GM12878 (cell line): ENCODE data around the gene MPRIP.

Experiments used
- CTCF ChIP-seq, 3 experiments: IDR thresholded peaks in 2 of 3; conservative IDR thresholded peaks in 1 of 3; 2 replicates each; pipeline ENCODE4 v1.5.1; 2011; ENCODE audit warnings: low read depth in 3 of 3, low read length in 3 of 3, mild to moderate bottlenecking in 3 of 3, control low read depth in 2 of 3, moderate library complexity in 2 of 3, inconsistent platforms in 1 of 3, mixed read lengths in 1 of 3; ENCODE audit not compliant: control insufficient read depth in 2 of 3, insufficient read depth in 1 of 3; ENCODE audit errors: extremely low read depth in 1 of 3
- JUND ChIP-seq: IDR thresholded peaks from 2 replicates; pipeline ENCODE4 v1.6.1; 2012; ENCODE audit warnings: low read depth, mild to moderate bottlenecking, low read length, improper control_type of control experiment, moderate library complexity
- POLR2A ChIP-seq: IDR thresholded peaks from 2 replicates; pipeline ENCODE4 v1.6.1; 2011; ENCODE audit warnings: low read depth, mild to moderate bottlenecking, low read length
- SIN3A ChIP-seq: IDR thresholded peaks from 2 replicates; pipeline ENCODE4 v1.6.1; 2012; ENCODE audit warnings: low read depth, low read length, improper control_type of control experiment
- SP1 ChIP-seq: IDR thresholded peaks from one replicate; pipeline ENCODE4 v1.6.1; 2011; ENCODE audit warnings: low read depth, low read length
- SPI1 ChIP-seq: IDR thresholded peaks from 2 replicates; pipeline ENCODE4 v1.6.1; 2011; ENCODE audit warnings: low read depth, mild to moderate bottlenecking, low read length, moderate library complexity, borderline replicate concordance; ENCODE audit not compliant: insufficient read depth
- TAF1 ChIP-seq: IDR thresholded peaks from 2 replicates; pipeline ENCODE4 v1.6.1; 2011; ENCODE audit warnings: mild to moderate bottlenecking, low read depth, low read length, borderline replicate concordance
- TF ChIP-seq, protein P1 (sequence below): IDR thresholded peaks from 2 replicates; pipeline ENCODE4 v1.6.1; 2012; ENCODE audit warnings: low read depth, low read length, improper control_type of control experiment
- TF ChIP-seq, protein P2 (sequence below): IDR thresholded peaks from 2 replicates; pipeline ENCODE4 v1.6.1; 2012; ENCODE audit warnings: low read depth, low read length, improper control_type of control experiment

- TF ChIP-seq JUND = no peak
- no peak for TF ChIP-seq CTCF (IDR thresholded peaks at IDR 0.05 in 2 of 3, conservative IDR thresholded peaks at IDR 0.05 in 1 of 3; ENCODE audit: control insufficient read depth in 2 of 3, extremely low read depth in 1 of 3, insufficient read depth in 1 of 3, low read depth in 3 of 3, low read length in 3 of 3)
- TF ChIP-seq SIN3A = no peak
- TF ChIP-seq SPI1 = no peak
- TF ChIP-seq POLR2A = no peak
- no peak for TF ChIP-seq TAF1
- TF ChIP-seq, protein P1, sequence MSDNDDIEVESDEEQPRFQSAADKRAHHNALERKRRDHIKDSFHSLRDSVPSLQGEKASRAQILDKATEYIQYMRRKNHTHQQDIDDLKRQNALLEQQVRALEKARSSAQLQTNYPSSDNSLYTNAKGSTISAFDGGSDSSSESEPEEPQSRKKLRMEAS = no peak
- TF ChIP-seq SP1 = no peak
- TF ChIP-seq, protein P2, sequence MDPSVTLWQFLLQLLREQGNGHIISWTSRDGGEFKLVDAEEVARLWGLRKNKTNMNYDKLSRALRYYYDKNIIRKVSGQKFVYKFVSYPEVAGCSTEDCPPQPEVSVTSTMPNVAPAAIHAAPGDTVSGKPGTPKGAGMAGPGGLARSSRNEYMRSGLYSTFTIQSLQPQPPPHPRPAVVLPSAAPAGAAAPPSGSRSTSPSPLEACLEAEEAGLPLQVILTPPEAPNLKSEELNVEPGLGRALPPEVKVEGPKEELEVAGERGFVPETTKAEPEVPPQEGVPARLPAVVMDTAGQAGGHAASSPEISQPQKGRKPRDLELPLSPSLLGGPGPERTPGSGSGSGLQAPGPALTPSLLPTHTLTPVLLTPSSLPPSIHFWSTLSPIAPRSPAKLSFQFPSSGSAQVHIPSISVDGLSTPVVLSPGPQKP = no peak
Observed at GRCh38 chr17:17079336-17079735, 37.1 kb downstream of the MPRIP start.
